Stimulated activated CD8-positive, alpha-beta memory T cell treated with anti-CD3 and anti-CD28 coated beads, Interleukin-4, amount 100 ng/mL, for 48 hours (primary cell): ENCODE data around the gene C1QTNF5.

Experiments used
- DNase-seq: peaks from one replicate; pipeline ENCODE4 v3.0.0-alpha.2; 2020

Gene C1QTNF5

GRCh38 chr11:119372260-119373058 is 31.8 kb upstream of the C1QTNF5 start:
- DNase-seq: no peak

- DNase-seq: no peak
These were observed 31.1 kb upstream of the C1QTNF5 start for GRCh38 chr11:119371778-119372182.

- no peak for DNase-seq
These were observed 30.5 kb upstream of the C1QTNF5 start for GRCh38 chr11:119371067-119371601.

DNA sequence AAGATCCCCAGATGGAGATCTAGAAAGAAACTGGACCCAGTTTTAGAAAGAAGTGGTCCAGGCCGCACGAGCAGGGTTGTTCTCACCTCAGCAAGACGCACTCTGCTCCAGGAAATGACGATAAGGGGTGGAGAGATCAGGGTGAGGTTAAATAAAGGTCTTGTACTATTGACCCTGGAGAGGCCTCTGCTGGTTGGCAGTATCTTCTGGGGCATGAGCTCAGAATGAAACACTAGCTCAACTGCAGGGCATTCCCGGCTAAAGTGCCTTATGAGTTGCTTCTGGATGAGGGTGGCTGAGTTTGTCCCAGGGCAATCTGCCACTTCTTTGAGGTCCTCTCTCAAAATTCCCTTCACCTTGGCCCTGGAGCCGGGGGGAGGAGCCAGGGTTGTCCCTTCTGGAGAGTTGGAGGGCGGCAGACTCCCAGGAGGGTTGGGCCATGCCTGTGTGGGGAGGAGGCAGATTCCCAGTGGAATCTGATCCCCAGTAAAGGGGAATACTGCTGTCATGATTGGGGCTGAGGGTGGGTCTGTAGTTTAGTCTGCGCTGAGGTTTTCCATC is 29.9 kb upstream of the C1QTNF5 start:
- no peak for DNase-seq

DNA sequence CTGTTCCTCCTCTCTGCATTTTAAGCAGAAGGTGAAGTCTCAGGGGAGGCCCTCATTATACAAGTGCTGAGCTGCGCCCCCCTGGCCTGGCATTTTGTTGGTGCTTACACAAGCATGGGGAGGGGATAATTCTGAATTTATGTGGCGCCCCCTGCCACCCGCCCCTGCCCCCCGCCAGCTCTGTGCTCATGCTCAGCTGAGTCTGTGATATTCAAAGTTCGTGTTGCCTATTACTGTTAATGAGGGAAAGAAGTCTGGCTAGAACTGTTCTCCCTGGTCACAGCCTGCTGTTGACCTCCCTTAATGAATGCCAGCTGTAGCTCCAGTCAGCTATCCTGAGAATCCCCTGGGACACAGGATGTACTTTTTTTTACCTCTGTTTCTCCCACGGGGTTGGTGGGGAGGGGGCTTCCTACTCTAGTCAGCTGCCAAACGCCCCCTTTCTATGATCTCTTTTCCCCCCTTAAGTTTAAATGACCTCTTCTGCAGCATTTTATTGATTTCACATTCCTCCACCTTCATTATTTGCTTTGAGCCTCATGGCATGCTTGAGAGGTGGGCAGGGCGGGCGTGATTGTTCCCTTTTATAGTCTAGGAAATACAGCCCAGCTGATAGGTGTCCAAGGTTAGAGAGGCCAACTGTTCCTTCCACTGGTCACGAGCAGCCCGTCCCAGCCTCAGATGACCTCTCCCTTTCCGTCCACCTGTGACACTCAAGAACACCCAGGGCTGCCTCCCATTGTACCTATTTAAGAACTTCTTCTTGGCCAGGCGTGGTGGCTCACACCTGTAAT is 28.6 kb upstream of the C1QTNF5 start:
- DNase-seq: no peak

DNA sequence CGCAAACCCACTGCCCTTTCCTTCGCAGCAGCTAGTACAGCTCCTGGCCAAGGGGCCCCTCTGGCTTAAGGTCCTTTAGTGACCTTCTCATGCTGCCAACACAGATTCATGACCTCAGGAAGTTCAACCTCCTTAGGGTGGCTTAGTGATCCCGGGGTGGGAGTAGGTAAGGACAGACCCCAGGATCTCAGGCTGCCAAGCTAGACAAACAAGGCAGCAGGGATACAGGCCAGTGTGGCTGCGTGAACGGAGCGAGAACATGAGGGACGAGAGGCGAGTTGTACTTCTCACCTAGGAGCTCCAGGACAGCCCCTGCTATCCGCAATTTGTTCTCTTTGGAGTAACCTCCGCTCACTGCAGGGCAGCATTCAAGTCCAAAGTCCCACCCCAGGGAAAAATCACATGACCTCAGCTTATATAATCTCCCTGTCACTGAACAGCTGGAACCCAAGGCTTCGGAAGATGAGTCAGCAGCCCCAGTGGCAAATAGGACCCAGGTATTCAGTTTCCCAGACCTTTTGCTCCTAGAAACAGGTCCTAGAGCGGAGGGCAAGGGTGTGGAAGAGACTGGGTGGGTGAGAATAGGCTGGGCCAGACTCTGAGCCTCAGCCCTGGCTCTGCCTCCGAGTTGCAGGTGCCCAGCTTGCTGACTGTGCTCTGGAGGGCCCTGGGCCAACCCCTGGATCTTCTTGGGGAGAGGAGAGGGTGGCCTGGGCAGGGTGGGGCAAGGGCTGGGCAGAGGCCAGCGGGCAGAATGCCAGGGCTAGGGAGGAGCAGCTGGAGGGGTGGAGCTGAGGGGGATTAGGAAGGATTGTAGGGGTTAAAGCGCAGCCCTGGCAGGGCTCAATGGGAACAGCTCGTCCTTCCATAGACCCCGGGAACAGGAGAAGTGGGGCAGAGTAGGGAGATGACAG is 27.7 kb upstream of the C1QTNF5 start:
- DNase-seq: no peak

DNA sequence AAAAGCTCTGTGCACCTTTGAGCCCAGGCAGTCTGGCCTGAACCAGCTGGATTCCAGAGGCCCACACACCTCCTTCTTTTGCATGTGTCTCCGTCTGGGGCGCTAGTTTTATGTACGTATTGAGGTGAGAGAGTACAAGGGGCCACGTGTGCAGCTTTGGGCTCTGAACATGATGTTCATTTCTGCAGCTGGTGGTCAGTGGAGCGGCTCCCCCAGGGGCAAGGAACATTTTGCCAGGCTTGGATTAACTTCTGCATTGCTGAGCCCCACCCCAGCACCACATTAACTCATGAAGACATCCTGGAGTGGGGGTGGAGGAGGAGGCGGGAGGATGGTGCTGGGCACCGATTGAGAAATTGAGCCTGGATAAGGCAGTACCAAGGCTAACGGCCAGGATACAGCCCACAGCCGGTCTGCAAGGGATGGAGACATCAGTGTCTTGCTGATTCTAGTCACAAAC is 27.0 kb upstream of the C1QTNF5 start:
- no peak for DNase-seq

DNA sequence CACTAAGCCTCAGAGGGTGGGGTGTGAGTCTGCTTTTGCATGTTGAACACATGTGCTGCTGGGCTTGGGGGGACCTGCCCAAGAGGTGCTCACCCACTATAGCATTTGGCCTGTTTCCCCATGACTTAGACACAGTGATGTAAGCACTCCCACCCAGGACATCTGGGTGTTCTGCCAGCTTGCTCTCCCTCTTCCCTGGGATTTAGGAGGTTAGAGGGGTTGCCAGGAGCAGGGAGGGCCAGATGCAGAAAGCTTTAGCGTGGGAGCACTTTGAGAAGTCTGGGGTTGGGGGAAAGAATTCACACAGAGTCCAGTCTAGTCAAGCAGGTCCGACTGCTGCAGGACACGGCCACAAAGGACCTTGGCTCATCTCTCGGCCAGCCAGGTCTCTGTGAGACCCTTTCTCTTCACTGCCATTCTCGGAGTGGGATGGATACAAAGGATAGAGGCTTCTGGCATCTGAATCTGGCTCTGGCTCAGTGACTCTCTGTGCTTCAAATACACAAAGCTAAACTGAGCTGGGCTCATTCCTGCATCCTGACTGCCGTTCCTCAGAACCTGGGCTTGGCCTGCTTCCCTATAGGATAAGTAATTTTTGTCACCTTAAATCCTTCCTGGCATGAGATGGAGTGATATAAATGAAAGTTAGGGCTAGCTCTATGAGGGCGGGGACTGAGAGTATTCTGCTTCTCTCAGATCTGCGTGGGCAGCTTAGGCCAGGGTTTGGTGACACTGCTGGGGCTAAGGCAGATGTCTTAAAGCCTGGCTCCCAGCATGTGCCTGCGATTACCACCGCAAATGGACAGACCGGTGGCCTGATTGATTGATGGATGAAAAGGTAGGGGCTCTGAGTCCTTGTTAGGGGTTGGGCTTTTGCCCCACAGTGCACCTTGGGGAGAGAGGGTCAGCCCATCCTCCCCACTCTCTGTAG is 26.3 kb upstream of the C1QTNF5 start:
- no peak for DNase-seq

- no peak for DNase-seq
These were observed 24.4 kb upstream of the C1QTNF5 start for GRCh38 chr11:119365071-119365591.

- peak; percentile 74 for DNase-seq
These were observed 23.3 kb upstream of the C1QTNF5 start for GRCh38 chr11:119363851-119364590.

DNA sequence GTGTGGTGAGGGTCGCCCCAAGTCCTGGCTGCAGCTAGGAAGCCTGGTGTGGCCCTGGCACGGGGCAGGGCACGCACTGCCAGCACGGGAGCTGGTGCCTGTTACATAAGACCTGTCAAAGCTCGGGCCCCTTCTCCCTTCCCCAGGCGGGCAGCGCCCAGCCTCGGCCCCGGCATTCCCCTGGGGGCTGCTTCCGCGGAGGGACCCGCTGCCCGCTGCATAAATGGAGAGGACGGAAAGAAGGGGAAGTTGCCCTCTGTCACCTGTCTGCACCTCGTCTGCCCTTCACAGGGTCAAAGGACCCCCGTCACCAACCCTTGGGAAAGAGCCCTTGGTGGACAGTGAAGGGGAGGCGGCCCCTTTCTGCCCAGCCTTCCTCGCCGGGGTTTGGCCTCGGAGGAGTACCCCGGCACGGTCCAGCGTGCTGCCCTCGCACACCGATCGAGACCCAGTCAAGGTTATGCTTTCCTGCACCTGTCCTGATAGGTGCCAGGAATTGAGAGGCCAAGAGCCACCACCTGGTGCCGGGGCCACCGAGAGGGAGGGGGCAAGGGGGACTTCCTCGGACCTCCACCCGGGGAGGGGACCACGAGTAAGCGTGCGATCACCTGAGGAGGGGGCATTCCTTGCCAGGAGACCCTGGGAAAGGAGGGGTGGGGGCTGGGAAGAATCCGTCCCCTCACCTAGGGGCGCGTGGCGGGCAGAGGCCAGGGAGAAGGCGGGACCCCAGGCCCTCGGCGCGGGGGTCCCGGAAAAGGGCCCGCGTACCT is 22.6 kb upstream of the C1QTNF5 start:
- DNase-seq: no peak

- no peak for DNase-seq
These were observed 22.0 kb upstream of the C1QTNF5 start for GRCh38 chr11:119362741-119363080.

DNA sequence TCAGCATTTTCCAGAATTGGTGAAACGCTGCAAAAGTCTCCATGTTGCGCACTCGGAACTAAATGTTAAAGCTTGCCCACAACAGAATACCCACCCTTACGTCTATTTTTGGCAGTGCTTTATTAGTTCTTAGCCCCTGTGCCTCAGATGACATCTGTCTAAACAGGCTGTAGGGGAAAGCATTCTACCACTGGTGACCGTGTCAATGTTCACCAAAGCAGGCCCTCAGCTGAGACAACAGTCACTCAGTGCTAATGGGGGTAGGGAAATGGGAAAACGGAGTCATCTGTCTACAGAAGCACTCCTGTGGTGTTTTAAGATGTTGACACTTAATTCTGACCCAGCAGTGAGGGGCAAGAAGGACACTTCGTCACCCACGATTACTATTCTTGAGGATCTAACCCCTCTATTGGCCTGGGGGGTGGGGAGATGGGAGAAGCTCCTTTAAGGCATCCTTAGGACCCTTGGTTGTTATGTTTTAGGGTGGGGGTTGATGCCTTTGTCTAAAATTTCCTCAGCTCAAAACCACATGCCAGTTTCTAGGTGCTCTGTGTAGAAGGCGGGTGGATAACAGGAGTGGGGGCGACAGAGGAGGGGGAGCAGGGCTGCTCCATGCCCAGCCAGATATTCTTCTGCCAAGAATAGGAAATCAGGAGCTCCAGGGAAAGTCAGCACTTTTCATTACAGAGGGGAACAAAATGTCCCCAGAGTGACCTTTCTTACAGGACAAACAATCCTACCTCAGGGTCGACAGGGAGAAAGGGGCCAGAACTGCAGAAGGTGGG is 21.4 kb upstream of the C1QTNF5 start:
- no peak for DNase-seq

- peak; percentile 74 for DNase-seq
These were observed 20.5 kb upstream of the C1QTNF5 start for GRCh38 chr11:119361056-119361787.

- DNase-seq: no peak
These were observed 18.9 kb upstream of the C1QTNF5 start for GRCh38 chr11:119359365-119360214.

GRCh38 chr11:119357074-119357473 is 16.4 kb upstream of the C1QTNF5 start:
- no peak for DNase-seq
